ENCODE results near the gene SLAMF1.

DNA sequence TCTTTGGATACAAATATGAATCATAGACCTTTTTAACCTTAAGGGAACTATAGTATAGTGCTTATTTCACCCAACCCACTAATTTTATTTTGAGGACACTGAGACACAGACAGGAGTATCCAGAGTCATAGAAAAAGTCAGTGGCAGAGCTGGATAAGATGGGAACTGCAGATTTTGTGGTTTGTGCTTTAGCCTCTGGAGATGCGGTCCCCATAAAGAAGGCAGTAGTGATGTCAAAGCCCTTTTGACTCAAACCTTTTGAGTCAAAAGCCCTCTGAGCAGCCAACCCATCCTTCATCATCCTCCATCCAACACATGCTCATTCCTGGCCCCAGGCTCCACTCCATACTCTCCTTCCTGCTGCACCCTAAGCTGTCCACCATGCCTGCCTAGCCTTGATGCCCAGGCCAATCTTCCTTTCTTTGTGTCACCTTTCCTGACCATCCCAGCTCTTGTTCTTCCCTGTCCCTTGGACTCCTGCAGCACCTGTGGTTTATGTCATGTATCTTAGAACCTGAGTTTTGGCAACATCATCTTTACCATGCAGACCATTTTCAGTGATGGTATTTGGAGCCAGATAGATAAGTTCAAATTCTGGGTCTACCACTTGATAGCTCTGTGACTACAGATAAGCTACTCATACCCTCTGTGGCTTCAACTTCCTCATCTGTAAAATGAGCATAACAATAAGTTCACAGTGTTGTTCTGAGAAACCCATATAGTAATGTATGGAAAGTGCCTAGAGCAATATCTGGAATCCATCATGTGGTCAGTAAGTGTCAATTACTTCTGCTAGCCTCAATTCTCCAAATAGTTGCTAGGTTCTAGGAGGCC, 20.1 kb downstream of the SLAMF1 start:
- TF ChIP-seq CTCF (IDR thresholded peaks at IDR 0.05; ENCODE audit: low read depth, low read length) (no peak), MAX (IDR thresholded peaks at IDR 0.05; ENCODE audit: low read depth, low read length) (no peak), POLR2A (IDR thresholded peaks at IDR 0.05; ENCODE audit: extremely low read depth, insufficient read length) (no peak)
